ENCODE measurements around the gene FAM3A. TPM values are rescaled to one million over a fixed set of nuclear protein-coding genes. Genes with fewer than 3 reads are reported as not detected.
A peak's percentile ranks its signal among the peaks of the same experiment; 100 is the strongest.

Gene FAM3A
- total RNA-seq, 2 donors from 2014 or later, result 31.0 to 52.3 TPM

- Histone ChIP-seq H3K4me3 (no peak overlapping the region), H3K36me3 (peaks cover 3% of the 10 kb centered on the region), H3K27ac (peak overlapping the region in 1 of 2 donors; percentile 99), H3K4me1 (ENCODE audit: control insufficient read depth in 1 of 2, low read depth in 2 of 2) (peaks cover 19 to 47% of the 10 kb centered on the region in 2 donors), H3K27me3 (replicated peaks; ENCODE audit: insufficient read depth) (no peaks in the 10 kb centered on the region), H3K9me3 (no peaks in the 10 kb centered on the region)
- ATAC-seq (ENCODE audit: insufficient number of reproducible peaks, low FRiP score, low read depth) (no peak), DNase-seq (ENCODE audit: low spot score) (no peak)
- no peak for TF ChIP-seq CTCF (IDR thresholded peaks at IDR 0.05)
Measured at GRCh38 chrX:154539077-154539476, 23.0 kb upstream of the FAM3A start.

GRCh38 chrX:154535892-154536291 is 19.9 kb upstream of the FAM3A start:
- no peak overlapping the region for H3K4me3 ChIP-seq
- peaks cover 7% of the 10 kb centered on the region for H3K36me3 ChIP-seq
- no peak for ATAC-seq (ENCODE audit: insufficient number of reproducible peaks, low FRiP score, low read depth)
- no peaks in the 10 kb centered on the region for H3K27me3 ChIP-seq (replicated peaks; ENCODE audit: insufficient read depth)
- no peak overlapping the region for H3K27ac ChIP-seq
- no peaks in the 10 kb centered on the region for H3K9me3 ChIP-seq
- no peak for TF ChIP-seq CTCF (IDR thresholded peaks at IDR 0.05)
- DNase-seq (ENCODE audit: low spot score), result no peak
- H3K4me1 ChIP-seq (ENCODE audit: control insufficient read depth in 1 of 2, low read depth in 2 of 2), result peaks cover 2 to 21% of the 10 kb centered on the region in 2 donors

- no peak for DNase-seq (ENCODE audit: low spot score)
- peak; percentile 91 for TF ChIP-seq CTCF (IDR thresholded peaks at IDR 0.05)
- Histone ChIP-seq H3K27me3 (replicated peaks; ENCODE audit: insufficient read depth) (no peaks in the 10 kb centered on the region), H3K4me1 (ENCODE audit: control insufficient read depth in 1 of 2, low read depth in 2 of 2) (peaks cover 0 to 17% of the 10 kb centered on the region in 2 donors), H3K27ac (peak overlapping the region in 1 of 2 donors; percentile 55), H3K4me3 (no peak overlapping the region), H3K36me3 (peaks cover 7% of the 10 kb centered on the region), H3K9me3 (no peaks in the 10 kb centered on the region)
- peak; percentile 30 for ATAC-seq (ENCODE audit: insufficient number of reproducible peaks, low FRiP score, low read depth)
Measured at GRCh38 chrX:154534526-154535322, 18.7 kb upstream of the FAM3A start.

- DNase-seq (ENCODE audit: low spot score) (no peak), ATAC-seq (ENCODE audit: insufficient number of reproducible peaks, low FRiP score, low read depth) (no peak)
- no peak for TF ChIP-seq CTCF (IDR thresholded peaks at IDR 0.05)
- Histone ChIP-seq H3K27ac (no peak overlapping the region), H3K4me1 (ENCODE audit: control insufficient read depth in 1 of 2, low read depth in 2 of 2) (peaks cover 0 to 17% of the 10 kb centered on the region in 2 donors), H3K4me3 (no peak overlapping the region), H3K36me3 (peaks cover 7% of the 10 kb centered on the region), H3K9me3 (no peaks in the 10 kb centered on the region), H3K27me3 (replicated peaks; ENCODE audit: insufficient read depth) (no peaks in the 10 kb centered on the region)
Measured at GRCh38 chrX:154532690-154533089, 16.7 kb upstream of the FAM3A start.

GRCh38 chrX:154531626-154532025 is 15.6 kb upstream of the FAM3A start:
- H3K27ac ChIP-seq, result peak overlapping the region in 1 of 2 donors; percentile 86
- no peaks in the 10 kb centered on the region for H3K27me3 ChIP-seq (replicated peaks; ENCODE audit: insufficient read depth)
- no peak for TF ChIP-seq CTCF (IDR thresholded peaks at IDR 0.05)
- DNase-seq (ENCODE audit: low spot score), result no peak
- H3K4me3 ChIP-seq, result no peak overlapping the region
- peaks cover 0 to 22% of the 10 kb centered on the region in 2 donors for H3K4me1 ChIP-seq (ENCODE audit: control insufficient read depth in 1 of 2, low read depth in 2 of 2)
- ATAC-seq (ENCODE audit: insufficient number of reproducible peaks, low FRiP score, low read depth), result peak; percentile 46
- peaks cover 7% of the 10 kb centered on the region for H3K36me3 ChIP-seq
- H3K9me3 ChIP-seq, result no peaks in the 10 kb centered on the region
